CD14-positive monocyte (primary cell): Measurements from ENCODE around the gene TTLL11. TPM values are rescaled to one million over a fixed set of nuclear protein-coding genes. Genes with fewer than 3 reads are reported as not detected.

Experiments used
- DNase-seq, 3 donors: peaks; one replicate each; pipeline ENCODE4 v3.0.0-alpha.2; 2011 to 2022
- H2AFZ ChIP-seq: 2 replicates; pipeline ENCODE4 v1.6.0; 2012; ENCODE audit warnings: mild to moderate bottlenecking, low read depth, low read length, inconsistent platforms; ENCODE audit not compliant: insufficient read depth, poor library complexity, severe bottlenecking
- H3K27ac ChIP-seq, 2 donors: 1 replicate in 1 of 2; 2 replicates in 1 of 2; pipeline ENCODE4 v1.5.1; 2012 to 2013; ENCODE audit warnings: low read length in 2 of 2, control low read depth in 1 of 2, inconsistent platforms in 1 of 2, low read depth in 1 of 2, mild to moderate bottlenecking in 1 of 2
- H3K27me3 ChIP-seq, 2 donors: one replicate each; pipeline versions ENCODE4 v1.6.0 to v1.6.1; 2011 to 2013; ENCODE audit warnings: low read length in 2 of 2; ENCODE audit not compliant: control insufficient read depth in 2 of 2, insufficient read depth in 2 of 2
- H3K36me3 ChIP-seq, 2 donors: replicated peaks in 1 of 2; 1 replicate in 1 of 2; 2 replicates in 1 of 2; pipeline versions ENCODE4 v1.5.1 to v1.6.1; 2012 to 2013; ENCODE audit warnings: low read length in 2 of 2, control low read depth in 1 of 2, inconsistent platforms in 1 of 2, mild to moderate bottlenecking in 1 of 2; ENCODE audit not compliant: insufficient read depth in 2 of 2, control insufficient read depth in 1 of 2
- H3K4me1 ChIP-seq, 2 donors: 1 replicate in 1 of 2; 2 replicates in 1 of 2; pipeline versions ENCODE4 v1.5.1 to v1.6.1; 2012 to 2013; ENCODE audit warnings: low read length in 2 of 2, control low read depth in 1 of 2, inconsistent platforms in 1 of 2, mild to moderate bottlenecking in 1 of 2, moderate library complexity in 1 of 2; ENCODE audit not compliant: insufficient read depth in 2 of 2, control insufficient read depth in 1 of 2
- H3K4me2 ChIP-seq: replicated peaks from 2 replicates; pipeline ENCODE3; 2012; ENCODE audit warnings: low read length, moderate library complexity, mild to moderate bottlenecking; ENCODE audit not compliant: poor library complexity, severe bottlenecking; ENCODE audit errors: extremely low read depth
- H3K4me3 ChIP-seq, 3 experiments: fragments of 200-600 bp in 1 of 3; sonication (generic) in 1 of 3; replicated peaks in 1 of 3; 1 replicate in 2 of 3; 2 replicates in 1 of 3; pipeline ENCODE4 v1.5.1; 2011 to 2013; ENCODE audit warnings: low read length in 3 of 3, mild to moderate bottlenecking in 3 of 3, control low read depth in 2 of 3, low read depth in 2 of 3, inconsistent platforms in 1 of 3, moderate library complexity in 1 of 3
- H3K79me2 ChIP-seq: 2 replicates; pipeline ENCODE4 v1.6.0; 2012; ENCODE audit warnings: mild to moderate bottlenecking, control low read depth, inconsistent platforms, low read length, moderate library complexity; ENCODE audit not compliant: insufficient read depth
- H3K9ac ChIP-seq: 2 replicates; pipeline ENCODE4 v1.6.0; 2017; ENCODE audit warnings: low read length, mild to moderate bottlenecking; ENCODE audit not compliant: insufficient read depth, poor library complexity, severe bottlenecking
- H3K9me3 ChIP-seq, 2 donors: replicated peaks in 1 of 2; 1 replicate in 1 of 2; 2 replicates in 1 of 2; pipeline versions ENCODE4 v1.5.1 to v1.6.1; 2012 to 2013; ENCODE audit warnings: low read length in 2 of 2, control low read depth in 1 of 2; ENCODE audit not compliant: control insufficient read depth in 1 of 2, insufficient read depth in 1 of 2
- H4K20me1 ChIP-seq: 2 replicates; pipeline ENCODE4 v1.6.0; 2012; ENCODE audit warnings: mild to moderate bottlenecking, low read length, control low read depth, moderate library complexity; ENCODE audit not compliant: insufficient read depth
- H3K27ac Mint-ChIP-seq, 7 donors: one replicate each; pipeline ENCODE4 v1.8.0; 2020; ENCODE audit warnings: mild to moderate bottlenecking in 7 of 7, mixed read lengths in 7 of 7, moderate library complexity in 6 of 7, inconsistent platforms in 2 of 7
- H3K27me3 Mint-ChIP-seq, 3 donors: one replicate each; pipeline ENCODE4 v1.8.0; 2021 to 2022; ENCODE audit warnings: low read depth in 3 of 3, mild to moderate bottlenecking in 3 of 3, mixed read lengths in 3 of 3, moderate library complexity in 3 of 3, inconsistent platforms in 1 of 3
- H3K36me3 Mint-ChIP-seq, 2 donors: one replicate each; pipeline ENCODE4 v1.8.0; 2020; ENCODE audit warnings: mixed read lengths in 2 of 2, inconsistent platforms in 1 of 2, mild to moderate bottlenecking in 1 of 2
- H3K4me1 Mint-ChIP-seq: one replicate; pipeline ENCODE4 v1.8.0; 2020; ENCODE audit warnings: mild to moderate bottlenecking, mixed read lengths
- H3K4me3 Mint-ChIP-seq, 2 donors: one replicate each; pipeline ENCODE4 v1.8.0; 2020; ENCODE audit warnings: mild to moderate bottlenecking in 2 of 2, mixed read lengths in 2 of 2, moderate library complexity in 1 of 2
- H3K9me3 Mint-ChIP-seq, 7 donors: one replicate each; pipeline ENCODE4 v1.8.0; 2020 to 2022; ENCODE audit warnings: mixed read lengths in 7 of 7, mild to moderate bottlenecking in 6 of 7, moderate library complexity in 6 of 7, inconsistent platforms in 2 of 7
- WGBS: methylation state at CpG from one replicate; pipeline ENCODE4 v1.1.5; 2013; ENCODE audit warnings: missing lambda C conversion rate; ENCODE audit not compliant: insufficient coverage; 5-methylcytosine and 5-hydroxymethylcytosine counted together
- intact Hi-C, 2 donors: fragments of 100-400 bp; cut with micrococcal nuclease; formaldehyde crosslinking; loops; one replicate each; pipeline versions ENCODE4 v1.15.0 to v1.15.1; 2023
- polyA plus RNA-seq, 3 donors: library from polyadenylated mRNA; depleted of rRNA in 1 of 3; unstranded in 2 of 3; stranded (reverse) in 1 of 3; fragments of 300-500 nt in 2 of 3; fragments of >200 nt in 1 of 3; fragmentation: Illumina TruSeq in 2 of 3; gene quantifications; 1 replicate in 2 of 3; 2 replicates in 1 of 3; pipeline ENCODE4 v1.2.3, GENCODE V29; 2012 to 2021
- TF ChIP-seq, protein P1 (sequence below): fragments of 200-600 bp; IDR thresholded peaks from one replicate; pipeline ENCODE4 v1.8.0; 2022; ENCODE audit warnings: antibody characterized with exemption, mild to moderate bottlenecking

Gene TTLL11
- polyA plus RNA-seq, 3 donors, result 2.9 to 3.5 (median 3.1) TPM

DNA sequence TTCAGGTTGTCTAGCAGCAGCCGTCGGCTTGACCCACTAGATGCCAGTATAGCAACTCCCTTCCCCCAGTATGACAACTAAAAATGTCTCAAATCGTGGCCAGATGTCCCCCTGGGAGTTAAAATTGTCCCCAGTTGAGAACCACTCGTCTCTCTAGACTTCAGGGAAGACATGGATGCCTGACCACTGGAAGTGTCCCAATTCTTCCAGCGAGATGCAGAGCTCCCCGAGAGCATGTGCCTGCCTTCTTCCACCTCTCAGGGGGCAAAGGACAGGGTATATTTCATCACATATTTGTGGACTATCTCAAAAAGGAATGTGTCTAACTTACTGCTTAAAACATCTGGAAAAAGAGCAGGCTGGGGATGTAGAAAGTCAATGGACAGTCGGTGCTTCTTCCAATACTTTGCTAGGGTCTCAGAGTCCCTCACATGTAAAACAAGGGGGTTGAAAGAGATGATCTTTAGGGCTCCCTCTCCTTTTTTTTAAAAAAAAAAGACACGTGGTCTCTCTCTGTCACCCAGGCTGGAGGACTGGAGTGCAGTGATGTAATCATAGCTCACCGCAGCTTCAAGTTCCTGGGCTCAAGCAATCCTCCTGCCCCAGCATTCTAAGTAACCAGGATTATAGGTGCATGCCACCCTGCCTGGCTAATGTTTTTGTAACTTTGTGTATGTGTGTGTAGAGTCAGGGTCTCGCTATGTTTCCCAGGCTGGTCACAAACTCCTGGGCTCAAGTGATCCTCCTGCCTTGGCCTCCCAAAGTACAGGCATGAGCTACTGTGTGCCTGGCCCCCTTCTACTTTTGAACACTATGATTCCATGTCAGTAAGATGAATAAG is 251.1 kb downstream of the TTLL11 start:
- H3K4me3 ChIP-seq, result no peak overlapping the region
- H3K9me3 ChIP-seq, result no peaks in the 10 kb centered on the region
- WGBS, result 90% methylated on average over 2 of the region's 10 CpGs
- peaks cover 0 to 6% (median 3%) of the 10 kb centered on the region in 7 donors for H3K9me3 Mint-ChIP-seq
- no peaks in the 10 kb centered on the region for H3K4me1 ChIP-seq
- no peak overlapping the region for H3K4me2 ChIP-seq
- no peak overlapping the region for H3K4me3 Mint-ChIP-seq
- intact Hi-C loops, result no loop called here
- TF ChIP-seq, protein P1, sequence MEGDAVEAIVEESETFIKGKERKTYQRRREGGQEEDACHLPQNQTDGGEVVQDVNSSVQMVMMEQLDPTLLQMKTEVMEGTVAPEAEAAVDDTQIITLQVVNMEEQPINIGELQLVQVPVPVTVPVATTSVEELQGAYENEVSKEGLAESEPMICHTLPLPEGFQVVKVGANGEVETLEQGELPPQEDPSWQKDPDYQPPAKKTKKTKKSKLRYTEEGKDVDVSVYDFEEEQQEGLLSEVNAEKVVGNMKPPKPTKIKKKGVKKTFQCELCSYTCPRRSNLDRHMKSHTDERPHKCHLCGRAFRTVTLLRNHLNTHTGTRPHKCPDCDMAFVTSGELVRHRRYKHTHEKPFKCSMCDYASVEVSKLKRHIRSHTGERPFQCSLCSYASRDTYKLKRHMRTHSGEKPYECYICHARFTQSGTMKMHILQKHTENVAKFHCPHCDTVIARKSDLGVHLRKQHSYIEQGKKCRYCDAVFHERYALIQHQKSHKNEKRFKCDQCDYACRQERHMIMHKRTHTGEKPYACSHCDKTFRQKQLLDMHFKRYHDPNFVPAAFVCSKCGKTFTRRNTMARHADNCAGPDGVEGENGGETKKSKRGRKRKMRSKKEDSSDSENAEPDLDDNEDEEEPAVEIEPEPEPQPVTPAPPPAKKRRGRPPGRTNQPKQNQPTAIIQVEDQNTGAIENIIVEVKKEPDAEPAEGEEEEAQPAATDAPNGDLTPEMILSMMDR, result no peak
- H3K36me3 ChIP-seq, result no peaks in the 10 kb centered on the region
- no peaks in the 10 kb centered on the region for H3K27me3 ChIP-seq
- H3K27ac ChIP-seq, result no peak overlapping the region
- no peak overlapping the region for H3K9ac ChIP-seq
- H4K20me1 ChIP-seq, result no peaks in the 10 kb centered on the region
- no peaks in the 10 kb centered on the region for H3K36me3 Mint-ChIP-seq
- no peak for DNase-seq
- H2AFZ ChIP-seq, result no peak overlapping the region
- H3K79me2 ChIP-seq, result no peaks in the 10 kb centered on the region
- no peak overlapping the region for H3K27ac Mint-ChIP-seq
- H3K27me3 Mint-ChIP-seq, result peaks cover 0 to 2% (median 2%) of the 10 kb centered on the region in 3 donors
- no peaks in the 10 kb centered on the region for H3K4me1 Mint-ChIP-seq

DNA sequence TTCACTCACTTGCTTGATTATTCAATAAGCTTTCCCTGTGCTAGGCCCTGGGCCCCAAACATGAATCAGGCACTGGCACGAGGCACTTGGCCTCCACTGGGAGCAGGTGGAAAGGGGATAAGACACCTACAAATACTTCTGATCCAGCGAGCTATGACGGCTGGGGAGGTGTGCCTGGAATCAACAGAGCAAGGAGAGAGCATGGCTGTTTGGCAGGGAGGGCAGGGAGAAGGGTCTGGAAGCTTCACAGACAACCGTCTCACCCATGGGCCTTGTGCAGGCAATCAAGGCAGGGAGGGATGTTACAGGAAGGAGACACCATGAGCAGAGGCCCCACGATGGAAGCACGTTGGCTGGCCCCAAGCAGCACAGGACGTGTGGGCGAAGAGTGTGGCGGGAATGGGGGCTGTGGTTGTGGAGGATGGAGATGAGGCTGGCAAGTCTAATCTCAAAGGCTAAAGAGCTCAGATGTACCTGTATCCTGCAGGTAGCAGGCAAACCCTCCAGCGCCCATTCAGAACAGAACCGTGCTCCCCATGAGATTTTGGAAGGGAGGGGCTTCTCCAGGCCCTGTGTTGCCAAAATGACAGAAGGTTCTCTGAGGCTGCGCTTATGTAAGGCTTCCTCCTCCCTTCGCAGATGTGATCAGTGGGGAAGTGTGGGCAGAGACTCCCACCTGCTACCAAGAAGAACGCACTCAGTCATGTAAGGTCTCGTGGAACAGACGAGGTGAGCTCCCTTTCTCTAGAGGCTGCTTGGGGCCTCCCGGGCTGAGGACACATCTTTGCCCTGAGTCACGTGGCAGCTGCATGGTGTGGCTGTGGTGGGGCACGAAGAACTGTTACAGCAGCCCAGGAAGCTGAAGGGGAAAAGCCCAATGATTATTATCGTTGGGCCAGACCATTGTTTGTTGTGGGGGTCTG is 252.0 kb downstream of the TTLL11 start:
- Histone ChIP-seq H3K27ac (no peak overlapping the region), H4K20me1 (no peaks in the 10 kb centered on the region), H2AFZ (no peak overlapping the region), H3K27me3 (no peaks in the 10 kb centered on the region), H3K4me3 (no peak overlapping the region), H3K4me2 (no peak overlapping the region), H3K79me2 (no peaks in the 10 kb centered on the region), H3K36me3 (no peaks in the 10 kb centered on the region), H3K4me1 (no peaks in the 10 kb centered on the region), H3K9me3 (no peaks in the 10 kb centered on the region), H3K9ac (no peak overlapping the region)
- no peak overlapping the region for H3K27ac Mint-ChIP-seq
- no peaks in the 10 kb centered on the region for H3K27me3 Mint-ChIP-seq
- H3K4me3 Mint-ChIP-seq, result no peak overlapping the region
- intact Hi-C loops, result no loop called here
- 91% methylated on average over 14 of the region's 20 CpGs for WGBS
- H3K36me3 Mint-ChIP-seq, result no peaks in the 10 kb centered on the region
- H3K9me3 Mint-ChIP-seq, result peaks cover 0 to 6% (median 2%) of the 10 kb centered on the region in 7 donors
- TF ChIP-seq, protein P1, result no peak
- no peaks in the 10 kb centered on the region for H3K4me1 Mint-ChIP-seq
- DNase-seq, result no peak
